ENCODE results near the gene SCYGR3. TPM values are rescaled to one million over a fixed set of nuclear protein-coding genes. Genes with fewer than 3 reads are reported as not detected.

SCYGR3 gene
- total RNA-seq, 1 experiment from 2014 or later: not detected

DNA sequence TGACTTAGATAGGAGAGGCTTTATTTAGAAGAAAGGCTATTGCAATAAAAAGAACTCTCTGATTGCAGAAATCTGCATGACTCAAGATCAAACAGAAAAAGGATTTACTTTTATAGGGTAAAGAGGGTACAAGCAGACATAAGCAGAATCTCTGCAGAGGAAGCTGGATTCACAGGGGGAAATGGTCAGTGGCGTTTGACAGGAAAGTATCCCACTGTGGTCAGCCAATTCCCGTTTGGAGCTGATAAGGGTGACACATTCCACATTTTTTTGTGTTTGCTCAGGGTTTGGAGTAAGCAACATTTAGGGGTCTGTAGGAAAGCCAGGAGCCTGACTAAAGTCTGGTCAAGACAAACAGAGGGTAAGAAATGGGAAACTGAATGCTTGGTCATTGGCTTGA is 28.0 kb upstream of the SCYGR3 start:
- Histone ChIP-seq H2BK5ac (ENCODE audit: insufficient read length, low read length) (no peak overlapping the region), H3K4me1 (ENCODE audit: insufficient read depth, low read length) (no peaks in the 10 kb centered on the region), H3K56ac (ENCODE audit: insufficient read length, low read depth, low read length) (no peak overlapping the region), H2BK12ac (ENCODE audit: insufficient read length, low read depth, low read length) (no peak overlapping the region), H3K23ac (ENCODE audit: insufficient read length, low read depth, low read length) (no peak overlapping the region), H3K27ac (ENCODE audit: insufficient read length, low read depth, low read length) (no peak overlapping the region), H2BK20ac (ENCODE audit: low read depth, low read length, poor library complexity, severe bottlenecking) (no peak overlapping the region), H4K5ac (ENCODE audit: insufficient read length, low read depth, low read length) (no peak overlapping the region), H3K9me3 (ENCODE audit: control insufficient read depth, low read depth, low read length) (no peaks in the 10 kb centered on the region), H2BK15ac (ENCODE audit: low read depth, low read length) (no peak overlapping the region), H3K23me2 (ENCODE audit: insufficient read length, low read depth, low read length, poor library complexity, severe bottlenecking) (no peaks in the 10 kb centered on the region), H4K8ac (replicated peaks; ENCODE audit: insufficient read length, low read depth, low read length) (no peak overlapping the region), H4K91ac (ENCODE audit: insufficient read length, low read depth, low read length) (no peak overlapping the region), H3K79me2 (ENCODE audit: insufficient read depth, low read length) (no peaks in the 10 kb centered on the region), H3K4me2 (ENCODE audit: insufficient read depth, insufficient read length, low read length) (no peak overlapping the region), H3K14ac (ENCODE audit: insufficient read depth, low read length) (no peak overlapping the region), H3K27me3 (ENCODE audit: insufficient read depth, low read length) (no peaks in the 10 kb centered on the region), H3T11ph (ENCODE audit: low read length) (no peak overlapping the region), H3K18ac (ENCODE audit: insufficient read length, low read depth, low read length) (no peak overlapping the region), H3K79me1 (ENCODE audit: insufficient read depth, low read depth, low read length, poor library complexity, severe bottlenecking) (no peaks in the 10 kb centered on the region), H3K9ac (ENCODE audit: extremely low read depth, insufficient read length, low read length) (no peak overlapping the region), H2AFZ (ENCODE audit: low read length) (no peak overlapping the region), H3K4ac (ENCODE audit: low read depth, low read length) (no peak overlapping the region), H4K20me1 (ENCODE audit: control insufficient read depth, insufficient read depth, insufficient read length) (no peaks in the 10 kb centered on the region), H2BK120ac (ENCODE audit: low read depth, low read length, poor library complexity, severe bottlenecking) (no peak overlapping the region), H2AK5ac (ENCODE audit: insufficient read length, low read length) (no peak overlapping the region)
- no CpG with 5 or more reads among the region's 2 CpGs for WGBS (ENCODE audit: extremely low coverage, insufficient read length, low lambda C conversion rate)
- H3K36me3 Mint-ChIP-seq (ENCODE audit: insufficient read depth in 1 of 3, low read depth in 3 of 3): no peaks in the 10 kb centered on the region
- no peaks in the 10 kb centered on the region; a peak in 2 of 4 replicates for H3K4me1 Mint-ChIP-seq
- no peaks in the 10 kb centered on the region for H3K27me3 Mint-ChIP-seq (ENCODE audit: low read depth)
- no peak overlapping the region for H3K27ac Mint-ChIP-seq
- no peak for DNase-seq
- H3K9me3 Mint-ChIP-seq: no peaks in the 10 kb centered on the region
- H3K4me3 Mint-ChIP-seq: no peak overlapping the region
- TF ChIP-seq, protein P1, sequence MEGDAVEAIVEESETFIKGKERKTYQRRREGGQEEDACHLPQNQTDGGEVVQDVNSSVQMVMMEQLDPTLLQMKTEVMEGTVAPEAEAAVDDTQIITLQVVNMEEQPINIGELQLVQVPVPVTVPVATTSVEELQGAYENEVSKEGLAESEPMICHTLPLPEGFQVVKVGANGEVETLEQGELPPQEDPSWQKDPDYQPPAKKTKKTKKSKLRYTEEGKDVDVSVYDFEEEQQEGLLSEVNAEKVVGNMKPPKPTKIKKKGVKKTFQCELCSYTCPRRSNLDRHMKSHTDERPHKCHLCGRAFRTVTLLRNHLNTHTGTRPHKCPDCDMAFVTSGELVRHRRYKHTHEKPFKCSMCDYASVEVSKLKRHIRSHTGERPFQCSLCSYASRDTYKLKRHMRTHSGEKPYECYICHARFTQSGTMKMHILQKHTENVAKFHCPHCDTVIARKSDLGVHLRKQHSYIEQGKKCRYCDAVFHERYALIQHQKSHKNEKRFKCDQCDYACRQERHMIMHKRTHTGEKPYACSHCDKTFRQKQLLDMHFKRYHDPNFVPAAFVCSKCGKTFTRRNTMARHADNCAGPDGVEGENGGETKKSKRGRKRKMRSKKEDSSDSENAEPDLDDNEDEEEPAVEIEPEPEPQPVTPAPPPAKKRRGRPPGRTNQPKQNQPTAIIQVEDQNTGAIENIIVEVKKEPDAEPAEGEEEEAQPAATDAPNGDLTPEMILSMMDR (conservative IDR thresholded peaks at IDR 0.05): no peak
